GM19238 (cell line): Measurements from ENCODE around the gene RPS19BP1.

Source experiments
- DNase-seq: peaks from one replicate; pipeline ENCODE4 v3.0.0; 2011; ENCODE audit warnings: low spot score; ENCODE audit not compliant: insufficient read length

The RPS19BP1 gene

DNA sequence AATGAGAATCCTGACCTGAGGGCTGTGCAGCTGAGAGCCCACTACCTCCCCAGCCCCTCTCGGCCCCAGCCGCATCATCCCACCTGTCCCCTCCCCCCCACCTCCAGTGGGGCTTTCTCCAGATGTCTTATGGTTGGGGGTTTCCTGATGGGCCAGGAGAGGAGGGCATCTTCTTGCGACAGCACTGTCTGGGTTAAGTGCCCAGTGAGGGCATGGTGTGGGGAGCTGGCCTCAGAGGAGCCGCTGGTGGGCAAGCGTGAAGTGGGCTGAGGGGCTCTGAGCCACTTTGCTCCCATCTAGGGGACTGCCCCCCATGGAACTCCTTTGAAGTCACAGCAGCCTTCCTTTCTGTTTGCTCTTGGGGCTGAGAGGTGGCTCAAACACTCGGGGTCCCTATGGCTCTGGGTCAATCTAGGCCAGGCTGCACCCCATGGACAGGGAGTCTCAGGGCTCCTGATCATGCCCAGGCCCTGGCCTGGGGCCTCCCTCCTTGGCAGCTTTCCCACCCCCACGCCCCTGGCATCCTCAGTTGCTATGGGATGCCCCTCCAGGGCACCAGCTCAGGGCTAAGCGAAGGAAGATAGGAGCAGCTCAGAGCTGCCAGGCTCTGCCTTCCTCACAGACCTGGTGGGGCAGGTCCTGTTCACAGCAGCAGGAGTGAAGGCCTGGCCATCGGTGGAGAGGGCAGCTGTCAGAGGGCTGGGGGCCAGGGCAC, 41.4 kb downstream of the RPS19BP1 start:
- no peak for DNase-seq

- peak; percentile 94 for DNase-seq
Observed at GRCh38 chr22:39490135-39490798, 42.3 kb downstream of the RPS19BP1 start.

- DNase-seq, result no peak
Observed at GRCh38 chr22:39489094-39490068, 43.2 kb downstream of the RPS19BP1 start.

- no peak for DNase-seq
Observed at GRCh38 chr22:39488563-39489083, 43.9 kb downstream of the RPS19BP1 start.

DNA sequence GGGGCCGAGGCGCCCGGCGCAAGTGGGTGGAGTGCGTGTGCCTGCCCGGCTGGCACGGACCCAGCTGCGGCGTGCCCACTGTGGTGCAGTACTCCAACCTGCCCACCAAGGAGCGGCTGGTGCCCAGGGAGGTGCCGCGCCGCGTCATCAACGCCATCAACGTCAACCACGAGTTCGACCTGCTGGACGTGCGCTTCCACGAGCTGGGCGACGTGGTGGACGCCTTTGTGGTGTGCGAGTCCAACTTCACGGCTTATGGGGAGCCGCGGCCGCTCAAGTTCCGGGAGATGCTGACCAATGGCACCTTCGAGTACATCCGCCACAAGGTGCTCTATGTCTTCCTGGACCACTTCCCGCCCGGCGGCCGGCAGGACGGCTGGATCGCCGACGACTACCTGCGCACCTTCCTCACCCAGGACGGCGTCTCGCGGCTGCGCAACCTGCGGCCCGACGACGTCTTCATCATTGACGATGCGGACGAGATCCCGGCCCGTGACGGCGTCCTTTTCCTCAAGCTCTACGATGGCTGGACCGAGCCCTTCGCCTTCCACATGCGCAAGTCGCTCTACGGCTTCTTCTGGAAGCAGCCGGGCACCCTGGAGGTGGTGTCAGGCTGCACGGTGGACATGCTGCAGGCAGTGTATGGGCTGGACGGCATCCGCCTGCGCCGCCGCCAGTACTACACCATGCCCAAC, 44.6 kb downstream of the RPS19BP1 start:
- no peak for DNase-seq

DNA sequence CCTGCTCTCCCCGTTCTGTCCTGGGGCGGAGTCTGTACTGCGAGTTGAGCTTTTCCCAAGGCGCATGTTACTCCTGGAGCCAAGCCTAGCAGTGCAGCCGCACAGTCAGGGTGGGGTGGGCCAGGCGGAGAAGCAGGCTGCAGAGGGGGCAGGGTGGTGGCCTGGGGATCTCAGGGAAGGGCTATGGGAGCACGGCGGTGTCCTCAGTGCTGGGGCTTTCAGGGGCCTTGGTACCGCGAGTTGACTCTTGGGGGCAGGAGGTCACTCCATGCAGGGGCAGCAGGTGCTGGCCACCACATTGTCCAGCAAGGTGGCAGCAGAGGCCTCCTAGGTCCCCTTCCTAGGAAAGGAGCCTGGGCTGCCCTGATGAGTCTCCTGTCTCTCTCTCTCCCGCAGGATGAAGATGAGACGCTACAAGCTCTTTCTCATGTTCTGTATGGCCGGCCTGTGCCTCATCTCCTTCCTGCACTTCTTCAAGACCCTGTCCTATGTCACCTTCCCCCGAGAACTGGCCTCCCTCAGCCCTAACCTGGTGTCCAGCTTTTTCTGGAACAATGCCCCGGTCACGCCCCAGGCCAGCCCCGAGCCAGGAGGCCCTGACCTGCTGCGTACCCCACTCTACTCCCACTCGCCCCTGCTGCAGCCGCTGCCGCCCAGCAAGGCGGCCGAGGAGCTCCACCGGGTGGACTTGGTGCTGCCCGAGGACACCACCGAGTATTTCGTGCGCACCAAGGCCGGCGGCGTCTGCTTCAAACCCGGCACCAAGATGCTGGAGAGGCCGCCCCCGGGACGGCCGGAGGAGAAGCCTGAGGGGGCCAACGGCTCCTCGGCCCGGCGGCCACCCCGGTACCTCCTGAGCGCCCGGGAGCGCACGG, 45.4 kb downstream of the RPS19BP1 start:
- no peak for DNase-seq

DNA sequence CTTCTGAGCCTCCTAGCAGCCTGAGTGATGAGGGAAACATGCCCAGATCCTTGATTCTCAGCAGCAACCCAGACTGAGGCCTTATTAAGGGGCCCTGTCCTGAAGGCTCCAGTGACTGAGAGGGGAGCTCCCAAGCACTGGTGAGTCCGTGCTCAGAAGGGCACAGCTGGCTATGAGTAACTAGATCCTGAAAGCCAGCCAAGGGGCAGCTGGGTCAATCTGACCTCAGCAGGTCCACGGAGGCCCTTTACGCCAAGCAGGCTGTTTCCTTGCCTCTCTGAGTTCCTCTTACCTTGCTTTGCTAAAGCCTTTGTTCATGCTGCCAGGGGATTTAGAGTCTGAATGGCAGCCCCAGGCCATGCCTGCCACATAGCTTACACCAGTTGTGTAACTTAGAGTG, 49.8 kb downstream of the RPS19BP1 start:
- no peak for DNase-seq

- no peak for DNase-seq
Observed at GRCh38 chr22:39481595-39481994, 51.0 kb downstream of the RPS19BP1 start.

GRCh38 chr22:39481054-39481453, 51.5 kb downstream of the RPS19BP1 start:
- DNase-seq, result no peak

DNA sequence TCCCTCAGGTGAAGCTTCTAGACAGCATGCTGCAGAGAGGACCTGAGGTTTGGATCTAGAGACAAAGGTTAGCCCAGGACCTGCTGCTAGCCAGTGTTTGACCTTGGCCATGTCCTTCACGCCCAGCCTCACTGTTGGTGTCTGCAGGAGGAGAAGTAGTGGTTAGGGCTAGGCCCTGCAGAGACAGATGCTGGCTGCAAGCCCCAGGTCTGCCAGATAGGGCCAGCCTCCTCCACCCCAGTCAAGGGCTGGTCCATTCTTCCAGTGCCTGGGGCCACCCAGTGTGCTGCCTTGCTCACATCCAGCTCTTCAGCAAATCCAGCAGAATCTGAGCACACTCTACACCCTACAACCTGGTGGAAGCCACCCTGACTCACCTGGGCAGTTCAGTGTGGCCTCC, 52.0 kb downstream of the RPS19BP1 start:
- no peak for DNase-seq

DNA sequence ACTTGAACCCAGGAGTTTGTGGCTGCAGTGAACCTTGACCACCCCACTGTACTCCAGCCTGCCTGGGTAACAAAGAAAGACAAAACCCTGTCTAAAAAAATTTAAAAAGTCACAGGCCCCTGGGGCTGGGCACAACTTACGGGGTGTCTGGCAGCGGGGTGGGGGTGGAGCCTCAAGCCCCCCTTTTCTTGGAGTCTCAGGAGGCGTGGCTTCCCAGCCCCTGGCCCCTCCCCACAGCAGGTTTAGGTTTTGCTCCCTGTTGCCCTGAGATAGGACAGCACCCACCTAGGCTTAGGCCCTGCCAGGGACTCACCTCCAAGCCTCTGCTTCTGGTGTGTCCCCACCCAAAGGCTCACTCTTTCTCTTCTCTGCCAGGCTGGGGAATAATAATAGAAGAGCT, 53.3 kb downstream of the RPS19BP1 start:
- DNase-seq, result no peak
